Skeletal muscle tissue (tissue), 5 donors: Measurements from ENCODE around the gene FANCE. TPM values are rescaled to one million over a fixed set of nuclear protein-coding genes. Genes with fewer than 3 reads are reported as not detected.
"Not testable (repeated sequence)": the region's sequence is repeated elsewhere in the genome, so short reads cannot be mapped to it uniquely, and the experiment has no call there.

ENCODE experiments used
- H3K27ac ChIP-seq: one replicate; pipeline ENCODE4 v1.7.0; 2013; ENCODE audit warnings: mild to moderate bottlenecking, low read depth, low read length, inconsistent platforms
- H3K27me3 ChIP-seq, 3 donors: one replicate each; pipeline ENCODE4 v1.7.0; 2013; ENCODE audit warnings: low read length in 3 of 3; ENCODE audit not compliant: control insufficient read depth in 3 of 3, insufficient read depth in 3 of 3
- H3K36me3 ChIP-seq, 3 donors: one replicate each; pipeline ENCODE4 v1.7.0; 2013; ENCODE audit warnings: low read length in 3 of 3; ENCODE audit not compliant: control insufficient read depth in 3 of 3, insufficient read depth in 3 of 3
- H3K4me1 ChIP-seq, 3 donors: one replicate each; pipeline ENCODE4 v1.7.0; 2013; ENCODE audit warnings: low read length in 3 of 3, mild to moderate bottlenecking in 3 of 3; ENCODE audit not compliant: control insufficient read depth in 3 of 3, insufficient read depth in 3 of 3
- H3K4me3 ChIP-seq, 3 donors: one replicate each; pipeline ENCODE4 v1.7.0; 2013; ENCODE audit warnings: low read length in 3 of 3
- H3K9ac ChIP-seq, 3 donors: one replicate each; pipeline ENCODE4 v1.7.0; 2013; ENCODE audit warnings: low read length in 3 of 3, mild to moderate bottlenecking in 3 of 3, moderate library complexity in 2 of 3, low read depth in 1 of 3
- H3K9me3 ChIP-seq, 3 donors: one replicate each; pipeline ENCODE4 v1.7.0; 2013; ENCODE audit warnings: low read length in 3 of 3; ENCODE audit not compliant: control insufficient read depth in 3 of 3
- small RNA-seq: library from RNA; depleted of rRNA; stranded (forward); fragments of <200 nt; gene quantifications from one replicate; pipeline ENCODE3, GENCODE V24; 2014
- total RNA-seq: library from RNA; depleted of rRNA; stranded (reverse); fragments of >200 nt; gene quantifications from one replicate; pipeline ENCODE4 v1.2.3, GENCODE V29; 2014
- donor health status: Osteomylitis.

FANCE gene
- total RNA-seq, 1 donor from 2014 or later: 21.9 TPM

DNA sequence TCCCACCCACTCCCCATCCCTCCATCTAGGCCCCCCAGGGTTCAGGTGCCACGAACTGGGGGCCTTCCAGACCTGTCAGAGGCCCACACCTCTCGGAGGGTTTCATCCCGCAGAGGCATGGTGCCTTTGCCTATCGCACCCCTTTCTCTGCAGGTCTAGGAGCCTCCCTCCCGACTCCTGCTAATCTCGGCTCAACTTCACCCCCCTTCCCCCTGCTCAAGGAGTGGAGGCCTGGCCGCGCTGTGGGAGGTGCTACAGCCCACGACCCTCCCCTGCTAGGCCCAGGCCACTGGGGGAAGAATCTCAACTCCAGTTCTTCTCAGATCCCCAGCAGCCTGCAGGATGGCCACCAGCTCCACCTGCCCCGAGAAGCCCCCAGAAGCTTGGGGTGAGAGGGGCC, 60.6 kb downstream of the FANCE start, which contains the start of gene TULP1:
TULP1 (minus strand) TSS at position 157 of the 400 bp plus-strand sequence; CDS start at position 119, 38 bp downstream.
- peaks cover 18 to 30% (median 21%) of the 10 kb centered on the region in 3 donors for H3K27me3 ChIP-seq
- H3K4me3 ChIP-seq: no peak within 1 kb of the TSS
- H3K36me3 ChIP-seq: no peaks in the 10 kb centered on the region
- H3K4me1 ChIP-seq: no peaks in the 10 kb centered on the region
- H3K27ac ChIP-seq: no peak within 1 kb of the TSS
- H3K9me3 ChIP-seq: no peaks in the 10 kb centered on the region
- H3K9ac ChIP-seq: no peak within 1 kb of the TSS

DNA sequence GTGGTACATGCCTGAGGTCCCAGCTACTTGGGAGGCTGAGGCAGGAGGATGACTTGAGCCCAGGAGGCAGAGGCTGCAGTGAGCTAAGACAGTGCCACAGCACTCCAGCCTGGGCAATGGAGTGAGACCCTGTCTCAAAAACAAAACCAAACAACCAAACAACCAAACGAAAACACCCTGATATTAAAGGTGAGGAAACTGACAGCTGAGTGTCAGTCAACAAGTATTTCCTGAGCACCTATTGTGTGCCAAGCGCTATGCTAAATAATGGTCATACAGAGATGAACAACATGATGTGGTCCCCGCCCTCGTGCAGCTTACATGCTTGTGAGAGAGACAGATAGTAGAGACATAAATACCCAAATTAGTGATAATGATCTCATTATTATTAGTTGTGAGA, 62.4 kb downstream of the FANCE start:
- H3K4me3 ChIP-seq: no peak overlapping the region
- H3K9me3 ChIP-seq: no peaks in the 10 kb centered on the region
- H3K27me3 ChIP-seq: peaks cover 10 to 21% (median 15%) of the 10 kb centered on the region in 3 donors
- H3K27ac ChIP-seq: no peak overlapping the region
- no peak overlapping the region for H3K9ac ChIP-seq
- H3K36me3 ChIP-seq: no peaks in the 10 kb centered on the region
- no peaks in the 10 kb centered on the region for H3K4me1 ChIP-seq

DNA sequence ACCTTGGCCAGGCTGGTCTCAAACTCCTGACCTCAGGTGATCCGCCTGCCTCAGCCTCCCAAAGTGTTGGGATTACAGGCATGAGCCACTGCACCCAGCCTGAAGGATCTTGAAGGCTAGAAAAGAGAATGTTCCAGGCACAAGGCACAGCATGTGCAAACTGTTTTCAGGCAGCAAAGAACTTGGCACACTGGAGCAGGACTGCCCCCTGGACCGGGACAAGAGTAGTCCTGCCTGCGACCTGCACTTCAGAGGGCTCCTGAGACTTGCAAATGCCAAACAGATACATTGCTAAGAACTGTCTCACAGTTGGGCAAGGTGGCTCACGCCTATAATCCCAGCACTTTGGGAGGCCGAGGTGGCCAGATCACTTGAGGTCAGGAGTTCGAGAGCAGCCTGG, 63.8 kb downstream of the FANCE start:
- not testable (repeated sequence) for H3K36me3 ChIP-seq, H3K4me1 ChIP-seq

More for the DNA sequence above, 63.8 kb downstream of the FANCE start:
- H3K4me3 ChIP-seq, H3K27ac ChIP-seq, H3K9ac ChIP-seq, H3K9me3 ChIP-seq: not testable (repeated sequence)
- H3K27me3 ChIP-seq: peaks cover 3 to 10% (median 7%) of the 10 kb centered on the region in 3 donors

Small RNA genes lying within 50 kb of the gene (small RNA-seq; reads per million reads assigned to genes)
- gene MIR7111: not detected

Other genes starting within 250 kb of the FANCE start
- 0.52 TPM for gene SCUBE3, start 238.4 kb upstream of the FANCE start, total RNA-seq
- 16.7 TPM for gene ZNF76, start 192.6 kb upstream of the FANCE start, total RNA-seq
- 5.2 TPM for gene DEF6, start 154.5 kb upstream of the FANCE start, total RNA-seq
- gene PPARD, start 109.8 kb upstream of the FANCE start, total RNA-seq: 2.6 TPM
- gene RPL10A, start 16.1 kb downstream of the FANCE start, total RNA-seq: 3,222 TPM
- 6.8 TPM for gene TEAD3, start 44.7 kb downstream of the FANCE start, total RNA-seq
- 0.52 TPM for gene TULP1, start 60.6 kb downstream of the FANCE start, total RNA-seq
- gene FKBP5, start 236.6 kb downstream of the FANCE start, total RNA-seq: 6.8 TPM